Effector memory CD4-positive, alpha-beta T cell (primary cell): Measurements from ENCODE around the gene HOXA13.
A peak's percentile ranks its signal among the peaks of the same experiment; 100 is the strongest.

ENCODE experiments used
- DNase-seq, 3 donors: peaks; one replicate each; pipeline ENCODE4 v3.0.0-alpha.2; 2020
- H3K27ac ChIP-seq: 2 replicates; pipeline ENCODE4 v1.7.0; 2013; ENCODE audit warnings: mild to moderate bottlenecking, low read length, moderate library complexity; ENCODE audit not compliant: insufficient read depth, poor library complexity, severe bottlenecking
- H3K27me3 ChIP-seq: replicated peaks from 2 replicates; pipeline ENCODE4 v1.7.0; 2013; ENCODE audit warnings: mild to moderate bottlenecking, low read length; ENCODE audit not compliant: insufficient read depth, control insufficient read depth, poor library complexity, severe bottlenecking
- H3K36me3 ChIP-seq: 2 replicates; pipeline ENCODE4 v1.7.0; 2013; ENCODE audit warnings: mild to moderate bottlenecking, low read length, moderate library complexity; ENCODE audit not compliant: control insufficient read depth, insufficient read depth
- H3K4me1 ChIP-seq: 2 replicates; pipeline ENCODE4 v1.7.0; 2013; ENCODE audit warnings: low read length, mild to moderate bottlenecking; ENCODE audit not compliant: control insufficient read depth, insufficient read depth, poor library complexity, severe bottlenecking
- H3K4me3 ChIP-seq: 2 replicates; pipeline ENCODE4 v1.7.0; 2013; ENCODE audit warnings: low read length, low read depth, mild to moderate bottlenecking; ENCODE audit not compliant: insufficient read depth, poor library complexity, severe bottlenecking
- H3K9me3 ChIP-seq: 2 replicates; pipeline ENCODE4 v1.7.0; 2013; ENCODE audit warnings: mild to moderate bottlenecking, low read length, moderate library complexity; ENCODE audit not compliant: control insufficient read depth
- total RNA-seq, 3 donors: gene quantifications; one replicate each; lab custom pipeline; 2026; lab: John Stamatoyannopoulos, UW

The HOXA13 gene
- 0 reads per million in 3 donors for total RNA-seq

DNA sequence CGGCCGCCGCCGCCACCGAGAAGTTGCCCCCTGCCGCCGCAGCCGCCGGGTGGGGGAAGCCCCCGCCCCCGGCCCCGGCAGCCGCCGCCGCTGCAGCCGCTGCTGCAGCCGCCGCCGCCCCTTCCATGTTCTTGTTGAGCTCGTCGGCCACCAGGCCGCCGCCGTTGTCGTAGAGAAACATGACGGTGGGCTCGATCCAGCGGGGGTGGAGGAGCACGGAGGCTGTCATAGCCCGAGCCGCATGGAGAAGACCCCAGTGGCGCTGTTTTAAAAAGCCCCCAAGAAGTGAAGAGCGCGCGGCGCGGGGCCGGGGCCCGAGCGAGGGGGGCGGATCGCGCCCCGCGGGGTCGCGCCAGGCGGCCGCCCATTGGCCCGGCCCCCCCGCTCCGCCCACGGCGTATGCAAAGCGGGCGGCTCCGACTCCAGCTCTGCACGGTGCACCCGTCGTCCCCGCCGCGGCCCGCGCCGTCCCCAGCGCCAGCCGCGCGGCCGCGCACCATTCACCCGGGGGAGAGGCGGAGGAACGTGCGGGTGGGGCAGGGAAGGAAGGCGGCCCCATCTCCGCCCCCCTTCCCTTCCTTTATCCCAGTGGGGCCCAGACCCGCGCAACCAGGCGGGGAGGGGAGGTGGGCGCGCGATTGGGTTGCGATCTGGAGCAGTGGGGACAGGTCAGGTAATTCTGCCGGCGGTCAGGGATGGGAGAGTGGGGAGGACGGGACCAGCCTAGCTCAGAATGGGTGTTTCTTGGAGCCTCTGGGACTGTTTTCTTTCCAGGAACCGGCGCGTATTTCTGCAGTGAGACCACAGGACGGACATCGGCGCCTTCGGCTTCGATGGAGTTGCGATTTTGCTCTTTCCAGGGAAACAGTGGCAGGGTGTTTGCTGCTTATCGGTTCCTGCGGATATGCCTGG lies at the start of gene HOXA13:
TSS of gene HOXA13 (minus strand) at position 243 of the 912 bp plus-strand sequence. CDS start at position 229, 14 bp downstream.
- no peak within 1 kb of the TSS for H3K27ac ChIP-seq
- peak within 1 kb of the TSS; percentile 20 for H3K4me3 ChIP-seq
- peaks cover 28% of the 10 kb centered on the region for H3K4me1 ChIP-seq
- H3K36me3 ChIP-seq = no peaks in the 10 kb centered on the region
- H3K9me3 ChIP-seq = no peaks in the 10 kb centered on the region
- H3K27me3 ChIP-seq = peaks cover 80% of the 10 kb centered on the region
- no peak for DNase-seq

DNA sequence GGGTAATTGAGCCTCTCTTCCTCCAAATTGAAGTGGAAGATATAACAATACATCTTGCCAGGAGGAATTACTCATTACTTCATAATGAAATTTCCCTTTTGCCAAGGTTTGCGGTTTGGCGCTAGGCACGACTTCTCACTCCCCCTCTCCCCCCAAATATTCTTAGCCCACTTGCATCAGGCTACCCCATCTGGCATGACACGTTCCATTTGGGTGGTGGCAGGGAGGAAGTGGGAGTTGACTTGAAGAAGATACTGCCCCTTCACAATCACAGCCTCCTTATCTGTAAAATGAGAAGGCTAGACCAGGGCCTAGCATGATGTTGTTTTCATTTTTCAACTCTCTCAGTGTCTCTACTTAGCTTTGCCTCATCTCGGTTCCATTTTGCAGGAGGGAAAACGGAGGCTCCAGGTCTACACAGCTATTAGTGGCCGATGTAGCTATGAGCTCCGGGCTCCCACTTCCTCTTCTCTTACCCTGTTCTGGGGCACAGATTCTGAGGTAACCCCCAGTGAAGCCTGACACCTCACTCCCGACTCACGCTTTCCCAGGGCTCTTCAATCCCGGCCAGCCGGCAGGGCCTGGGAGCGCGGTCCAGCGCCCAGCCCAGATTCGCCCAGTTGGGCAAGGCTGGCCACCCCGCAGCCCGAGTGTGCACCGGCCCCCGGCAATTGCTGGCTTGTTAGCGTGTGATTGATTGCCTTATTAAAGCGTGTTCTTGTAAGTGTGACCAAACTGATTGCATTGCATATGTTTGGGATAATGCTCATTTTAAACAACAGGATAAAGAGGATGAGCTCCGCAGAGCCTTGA lies 49.2 kb upstream of the HOXA13 start:
- Histone ChIP-seq H3K9me3 (no peaks in the 10 kb centered on the region), H3K36me3 (no peaks in the 10 kb centered on the region), H3K4me3 (no peak overlapping the region), H3K4me1 (peaks cover 19% of the 10 kb centered on the region), H3K27me3 (peaks cover 60% of the 10 kb centered on the region), H3K27ac (no peak overlapping the region)
- no peak for DNase-seq

DNA sequence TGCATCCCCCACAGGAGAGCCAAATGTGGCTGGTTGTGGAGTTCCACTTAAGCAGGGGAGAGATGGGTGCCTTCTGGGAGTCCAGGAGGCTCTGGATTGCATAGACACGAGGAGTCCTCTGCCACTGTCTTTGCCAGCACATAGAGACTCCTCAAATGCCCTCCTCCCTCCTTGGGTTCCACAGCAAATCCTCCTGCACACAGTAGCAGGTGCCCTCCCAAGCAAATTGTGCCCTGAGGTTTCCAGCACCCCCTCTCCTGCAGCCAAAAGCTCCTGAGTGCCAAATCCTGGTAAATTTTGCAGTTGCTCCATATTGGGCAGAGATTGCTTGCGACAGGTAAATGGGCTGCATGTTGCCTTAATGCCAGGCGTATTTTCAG lies 48.5 kb upstream of the HOXA13 start:
- no peak for DNase-seq
- Histone ChIP-seq H3K4me3 (no peak overlapping the region), H3K27ac (no peak overlapping the region), H3K27me3 (peaks cover 62% of the 10 kb centered on the region), H3K36me3 (no peaks in the 10 kb centered on the region), H3K4me1 (peaks cover 19% of the 10 kb centered on the region), H3K9me3 (no peaks in the 10 kb centered on the region)

DNA sequence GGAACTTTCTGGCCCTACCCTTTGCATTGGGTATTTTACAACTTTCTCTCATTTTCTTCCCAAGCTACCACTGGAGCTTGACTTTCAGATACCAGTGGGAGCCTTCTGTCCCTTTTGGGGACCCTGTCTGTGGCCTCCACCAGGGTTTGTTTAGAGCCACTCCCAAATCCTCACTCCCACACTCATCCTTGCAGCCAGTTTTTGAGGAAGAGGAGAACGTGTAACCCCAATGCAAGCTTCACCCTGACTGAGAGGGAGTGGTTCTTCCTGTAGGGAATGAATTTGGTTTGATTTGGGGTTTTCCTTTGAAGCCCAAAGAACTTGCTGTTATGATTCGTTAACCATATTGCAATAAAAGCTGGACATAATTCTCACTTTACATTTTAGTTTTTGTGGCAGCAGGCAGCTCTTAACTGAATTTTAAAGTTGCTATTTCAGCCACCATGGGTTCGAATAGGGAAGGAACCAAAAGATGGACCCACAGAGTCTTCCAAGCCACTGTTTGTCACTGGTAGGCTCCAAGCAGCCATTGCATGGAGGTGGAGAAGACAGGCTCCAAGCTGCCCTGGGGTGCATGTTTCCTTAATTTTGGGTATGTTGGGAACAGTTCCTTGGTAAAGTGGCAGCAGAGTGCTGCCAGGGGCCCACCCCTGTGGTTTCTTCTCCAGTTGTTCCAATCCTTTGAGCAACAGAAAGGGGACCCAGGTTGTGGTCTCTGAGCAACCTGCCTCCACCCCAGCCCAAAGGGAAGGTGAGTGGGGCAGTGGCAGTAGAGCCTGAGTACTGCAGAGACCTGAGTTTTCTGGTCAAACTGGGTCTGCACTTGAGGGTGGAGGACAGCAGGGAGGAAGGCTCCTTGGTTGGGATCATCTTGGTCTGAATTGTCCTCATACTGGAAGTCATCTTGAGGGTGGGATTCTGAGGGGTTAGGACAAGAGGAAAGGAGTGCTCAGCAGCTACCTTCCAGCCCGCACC lies 47.8 kb upstream of the HOXA13 start:
- no peak for DNase-seq
- H3K36me3 ChIP-seq = no peaks in the 10 kb centered on the region
- no peaks in the 10 kb centered on the region for H3K9me3 ChIP-seq
- H3K27me3 ChIP-seq = peaks cover 64% of the 10 kb centered on the region
- H3K4me3 ChIP-seq = no peak overlapping the region
- H3K4me1 ChIP-seq = peaks cover 19% of the 10 kb centered on the region
- no peak overlapping the region for H3K27ac ChIP-seq

DNA sequence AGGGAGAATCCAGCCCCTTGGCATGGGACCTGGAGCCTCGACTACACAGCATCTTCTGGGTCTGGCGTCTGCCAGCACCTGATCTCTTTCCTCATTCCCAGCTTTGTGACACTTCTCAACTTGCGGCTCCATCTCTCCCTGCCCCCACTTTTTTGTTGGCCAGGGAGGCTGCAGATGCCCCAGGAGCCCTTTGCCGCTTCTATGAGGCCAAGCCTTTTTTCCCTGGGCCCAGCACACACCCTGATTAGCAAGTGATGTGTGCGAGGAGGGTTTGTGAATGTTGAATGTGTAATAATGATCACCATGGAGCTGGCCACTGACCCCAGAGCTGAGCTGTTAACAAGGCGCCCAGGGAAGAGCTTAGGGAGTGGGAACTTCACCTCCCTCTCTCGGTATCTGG lies 47.1 kb upstream of the HOXA13 start:
- H3K9me3 ChIP-seq = no peaks in the 10 kb centered on the region
- peaks cover 68% of the 10 kb centered on the region for H3K27me3 ChIP-seq
- no peak for DNase-seq
- H3K4me1 ChIP-seq = peaks cover 19% of the 10 kb centered on the region
- no peak overlapping the region for H3K27ac ChIP-seq
- H3K36me3 ChIP-seq = no peaks in the 10 kb centered on the region
- no peak overlapping the region for H3K4me3 ChIP-seq

DNA sequence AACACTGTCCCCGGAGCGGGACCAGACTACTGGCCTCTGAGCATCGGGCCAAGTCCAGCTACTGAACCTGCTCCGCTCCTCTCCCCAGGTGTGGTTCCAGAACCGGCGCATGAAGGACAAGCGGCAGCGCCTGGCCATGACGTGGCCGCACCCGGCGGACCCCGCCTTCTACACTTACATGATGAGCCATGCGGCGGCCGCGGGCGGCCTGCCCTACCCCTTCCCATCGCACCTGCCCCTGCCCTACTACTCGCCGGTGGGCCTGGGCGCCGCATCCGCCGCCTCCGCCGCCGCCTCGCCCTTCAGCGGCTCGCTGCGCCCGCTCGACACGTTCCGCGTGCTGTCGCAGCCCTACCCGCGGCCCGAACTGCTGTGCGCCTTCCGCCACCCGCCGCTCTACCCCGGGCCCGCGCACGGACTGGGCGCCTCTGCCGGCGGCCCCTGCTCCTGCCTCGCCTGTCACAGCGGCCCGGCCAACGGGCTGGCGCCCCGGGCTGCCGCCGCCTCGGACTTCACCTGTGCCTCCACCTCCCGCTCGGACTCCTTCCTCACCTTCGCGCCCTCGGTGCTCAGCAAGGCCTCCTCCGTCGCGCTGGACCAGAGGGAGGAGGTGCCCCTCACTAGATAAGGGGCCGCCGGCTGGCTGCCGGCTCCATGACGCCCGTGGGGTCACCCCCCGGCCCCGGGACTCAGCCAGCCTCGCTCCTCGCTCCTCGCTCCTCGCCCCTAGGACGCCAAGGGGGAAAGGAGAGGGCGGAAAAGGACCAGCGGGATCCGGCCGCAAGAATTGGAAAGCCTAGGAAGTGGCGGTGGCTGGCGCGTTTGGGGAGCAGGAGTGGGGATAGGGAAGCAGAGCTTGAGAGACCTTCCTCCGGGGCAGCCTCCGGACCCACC lies 46.2 kb upstream of the HOXA13 start:
- Histone ChIP-seq H3K27ac (no peak overlapping the region), H3K9me3 (no peaks in the 10 kb centered on the region), H3K4me1 (peaks cover 13% of the 10 kb centered on the region), H3K36me3 (no peaks in the 10 kb centered on the region), H3K27me3 (peaks cover 67% of the 10 kb centered on the region), H3K4me3 (no peak overlapping the region)
- DNase-seq = no peak

DNA sequence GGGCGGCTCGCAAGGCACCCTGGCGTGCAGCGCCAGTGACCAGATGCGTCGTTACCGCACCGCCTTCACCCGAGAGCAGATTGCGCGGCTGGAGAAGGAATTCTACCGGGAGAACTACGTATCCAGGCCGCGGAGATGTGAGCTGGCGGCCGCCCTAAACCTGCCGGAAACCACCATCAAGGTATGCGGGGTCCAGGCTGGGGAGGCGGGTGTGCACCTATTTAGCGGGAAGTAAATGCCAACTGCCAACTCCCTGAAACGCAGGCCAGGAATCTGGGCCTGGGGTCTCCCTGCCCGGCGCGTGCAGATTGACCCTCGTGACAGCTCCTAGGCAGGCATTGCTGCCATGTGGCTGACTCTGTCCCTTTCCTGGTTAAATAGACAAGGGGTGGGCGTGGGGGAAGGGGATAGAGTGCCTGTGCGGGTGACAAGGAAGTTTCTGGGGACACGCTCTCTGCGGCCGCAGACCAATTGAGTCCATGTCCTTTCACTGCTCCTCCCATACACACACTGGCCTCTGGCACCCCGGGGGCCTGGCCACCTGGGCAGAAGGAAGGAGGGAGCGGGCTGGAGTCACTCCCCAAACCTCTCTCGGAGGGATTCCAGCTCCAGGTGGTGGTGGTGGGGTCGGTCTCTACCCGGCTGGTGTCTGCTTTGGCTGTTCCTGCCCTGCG lies 45.4 kb upstream of the HOXA13 start:
- no peak for DNase-seq

DNA sequence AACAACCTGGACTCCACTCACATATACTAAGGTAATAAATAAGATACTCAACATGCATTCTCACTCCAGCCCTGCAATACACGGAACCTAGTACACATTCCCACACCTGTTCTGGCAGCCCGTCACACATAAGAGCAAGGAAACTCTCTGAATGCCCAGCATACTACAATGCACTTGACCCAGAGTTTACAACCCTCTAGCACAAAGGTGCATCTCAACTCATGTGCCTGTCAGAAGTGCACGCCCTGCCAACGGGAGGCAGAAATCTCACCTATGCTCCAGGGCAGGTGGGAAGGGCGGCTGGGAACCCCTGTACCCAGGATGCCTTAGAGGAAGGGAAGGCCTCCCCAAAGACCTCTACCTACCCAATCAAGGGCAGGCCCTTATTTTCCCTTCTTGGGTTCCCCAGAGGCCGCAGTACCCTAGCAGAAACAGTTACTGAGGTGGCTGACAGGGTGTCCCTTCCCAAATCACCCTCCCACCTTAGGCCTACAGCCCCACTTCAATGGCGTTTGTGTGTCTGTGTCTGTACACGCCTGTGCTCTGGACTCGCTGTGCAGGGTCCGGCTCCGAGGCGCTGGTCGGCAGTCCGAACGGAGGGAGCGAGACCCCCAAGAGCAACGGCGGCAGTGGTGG lies 44.7 kb upstream of the HOXA13 start:
- no peak overlapping the region for H3K4me3 ChIP-seq
- H3K36me3 ChIP-seq = no peaks in the 10 kb centered on the region
- H3K9me3 ChIP-seq = no peaks in the 10 kb centered on the region
- peaks cover 21% of the 10 kb centered on the region for H3K4me1 ChIP-seq
- H3K27me3 ChIP-seq = peaks cover 73% of the 10 kb centered on the region
- H3K27ac ChIP-seq = no peak overlapping the region
- DNase-seq = no peak

More for the DNA sequence above, 45.4 kb upstream of the HOXA13 start:
- H3K4me1 ChIP-seq = peaks cover 15% of the 10 kb centered on the region
- no peak overlapping the region for H3K27ac ChIP-seq
- peaks cover 67% of the 10 kb centered on the region for H3K27me3 ChIP-seq
- no peaks in the 10 kb centered on the region for H3K9me3 ChIP-seq
- no peak overlapping the region for H3K4me3 ChIP-seq
- no peaks in the 10 kb centered on the region for H3K36me3 ChIP-seq
